Cardiac muscle cell (in vitro differentiated cells and primary cell): ENCODE measurements around the gene DAD1. TPM values are rescaled to one million over a fixed set of nuclear protein-coding genes. Genes with fewer than 3 reads are reported as not detected.
"Not testable (repeated sequence)": the region's sequence is repeated elsewhere in the genome, so short reads cannot be mapped to it uniquely, and the experiment has no call there.

Source experiments
- DNase-seq, 2 donors: peaks; one replicate each; pipeline versions ENCODE4 v3.0.0 to v3.0.0-alpha.2; 2010 to 2017; ENCODE audit warnings: low read depth in 1 of 2, low spot score in 1 of 2
- H3K27ac ChIP-seq: fragments of 200-600 bp; sonication (generic); 2 replicates; pipeline ENCODE4 v1.5.1; 2016
- H3K27me3 ChIP-seq: fragments of 200-600 bp; sonication (generic); 2 replicates; pipeline ENCODE4 v1.6.0; 2016; ENCODE audit warnings: control low read depth
- H3K36me3 ChIP-seq: fragments of 200-600 bp; sonication (generic); 2 replicates; pipeline ENCODE4 v1.5.1; 2016; ENCODE audit warnings: control low read depth
- H3K4me1 ChIP-seq: fragments of 200-600 bp; sonication (generic); 2 replicates; pipeline ENCODE4 v1.8.1; 2017; ENCODE audit warnings: low read depth, mild to moderate bottlenecking, mixed run types
- H3K4me3 ChIP-seq: fragments of 200-600 bp; sonication (generic); 2 replicates; pipeline ENCODE4 v1.5.1; 2016; ENCODE audit warnings: mild to moderate bottlenecking
- H3K9me3 ChIP-seq: fragments of 200-600 bp; sonication (generic); 2 replicates; pipeline ENCODE4 v1.5.1; 2017; ENCODE audit warnings: low read depth, mild to moderate bottlenecking, control low read depth
- CTCF ChIP-seq: IDR thresholded peaks from 2 replicates; pipeline ENCODE4 v1.5.1; 2012; ENCODE audit warnings: low read depth, mild to moderate bottlenecking, low read length
- polyA plus RNA-seq: library from polyadenylated mRNA; unstranded; fragments of >200 nt; fragmentation: Nextera tagmentation; extraction: Ambion mirVana; gene quantifications from 2 replicates; pipeline ENCODE4 v1.2.1, GENCODE V29; 2016
- total RNA-seq: library from RNA; depleted of rRNA; stranded (reverse); fragments of >200 nt; gene quantifications from 2 replicates; pipeline ENCODE4 v1.2.3, GENCODE V29; 2016

The DAD1 gene
- total and polyA plus RNA-seq, 2 experiments from 2014 or later = 103 to 444 TPM

GRCh38 chr14:22557846-22558220 lies 31.2 kb downstream of the DAD1 start:
- H3K27me3 ChIP-seq = no peaks in the 10 kb centered on the region
- no peaks in the 10 kb centered on the region for H3K36me3 ChIP-seq
- no peaks in the 10 kb centered on the region for H3K9me3 ChIP-seq
- H3K4me1 ChIP-seq = peaks cover 13% of the 10 kb centered on the region
- H3K27ac ChIP-seq = no peak overlapping the region
- no peak for TF ChIP-seq CTCF
- no peak for DNase-seq
- no peak overlapping the region for H3K4me3 ChIP-seq

GRCh38 chr14:22556990-22557623 lies 31.9 kb downstream of the DAD1 start:
- Histone ChIP-seq H3K4me1 (peaks cover 13% of the 10 kb centered on the region), H3K27me3 (no peaks in the 10 kb centered on the region), H3K27ac (no peak overlapping the region), H3K4me3 (peak overlapping the region; percentile 22), H3K9me3 (no peaks in the 10 kb centered on the region), H3K36me3 (no peaks in the 10 kb centered on the region)
- peak; percentile 99 for TF ChIP-seq CTCF
- DNase-seq = peak; percentile 80 to 86

- Histone ChIP-seq H3K27ac (no peak overlapping the region), H3K27me3 (no peaks in the 10 kb centered on the region), H3K36me3 (no peaks in the 10 kb centered on the region), H3K4me1 (peaks cover 7% of the 10 kb centered on the region), H3K4me3 (no peak overlapping the region), H3K9me3 (no peaks in the 10 kb centered on the region)
- no peak for TF ChIP-seq CTCF
- peak in 1 of 2 donors; percentile 82 for DNase-seq
Measured at GRCh38 chr14:22556021-22556989, 32.7 kb downstream of the DAD1 start.

GRCh38 chr14:22555384-22556011 lies 33.5 kb downstream of the DAD1 start:
- TF ChIP-seq CTCF = no peak
- Histone ChIP-seq H3K36me3 (no peaks in the 10 kb centered on the region), H3K4me3 (no peak overlapping the region), H3K4me1 (no peaks in the 10 kb centered on the region), H3K27me3 (no peaks in the 10 kb centered on the region), H3K27ac (no peak overlapping the region), H3K9me3 (no peaks in the 10 kb centered on the region)
- no peak for DNase-seq

- Histone ChIP-seq H3K36me3 (no peaks in the 10 kb centered on the region), H3K9me3 (no peaks in the 10 kb centered on the region), H3K4me1 (no peaks in the 10 kb centered on the region), H3K27me3 (no peaks in the 10 kb centered on the region), H3K4me3 (no peak overlapping the region), H3K27ac (no peak overlapping the region)
- DNase-seq = no peak
- TF ChIP-seq CTCF = no peak
Measured at GRCh38 chr14:22554498-22555383, 34.3 kb downstream of the DAD1 start.

GRCh38 chr14:22553861-22554497 lies 35.0 kb downstream of the DAD1 start:
- not testable (repeated sequence) for H3K9me3 ChIP-seq, H3K4me3 ChIP-seq, H3K27ac ChIP-seq, H3K4me1 ChIP-seq, H3K27me3 ChIP-seq, DNase-seq, H3K36me3 ChIP-seq
